ENCODE results near the gene ZNF205. TPM values are rescaled to one million over a fixed set of nuclear protein-coding genes. Genes with fewer than 3 reads are reported as not detected.
A peak's percentile ranks its signal among the peaks of the same experiment; 100 is the strongest.
"Not testable (repeated sequence)": the region's sequence is repeated elsewhere in the genome, so short reads cannot be mapped to it uniquely, and the experiment has no call there.

ZNF205 gene
- total RNA-seq, 2 experiments from 2014 or later, result 0.21 to 0.32 TPM

DNA sequence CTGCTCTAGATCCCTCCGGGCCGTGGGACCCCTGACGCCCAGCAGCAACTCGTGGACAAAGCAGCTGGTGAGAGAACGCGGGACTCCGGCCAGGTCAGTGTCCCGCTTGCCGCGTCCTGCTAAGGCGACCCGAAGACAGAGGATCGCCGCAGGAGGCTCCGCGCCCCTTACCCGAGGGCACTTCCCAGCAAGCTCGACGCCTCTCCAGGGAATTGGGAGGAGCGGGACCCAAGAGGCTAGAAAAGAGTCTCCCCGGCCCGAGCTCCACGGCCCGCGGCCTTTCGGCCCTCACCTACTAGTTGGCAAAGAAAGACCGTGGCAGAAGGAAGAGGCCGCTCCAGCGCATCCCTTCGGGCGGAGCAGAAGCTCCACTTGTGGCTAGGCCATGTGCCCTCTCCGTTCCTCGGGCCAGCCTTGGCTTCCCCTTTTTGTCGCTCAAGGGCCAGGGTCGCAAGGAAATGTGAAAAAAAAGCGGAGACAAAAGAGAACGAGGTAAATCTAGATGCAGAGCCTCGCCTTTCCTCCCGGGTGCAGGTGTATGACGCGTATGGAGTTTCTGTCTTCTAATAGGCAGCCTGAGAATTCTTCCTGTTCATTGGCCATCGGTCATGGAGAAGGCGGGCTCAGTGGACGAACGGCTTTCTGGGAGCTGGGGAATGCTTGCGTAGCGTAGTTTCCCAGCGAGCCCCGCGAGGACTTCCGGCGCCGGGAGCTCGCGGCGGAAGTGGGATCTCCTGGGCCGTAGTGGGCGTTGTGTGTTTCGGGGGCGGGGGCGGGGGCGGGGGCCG is 22.1 kb downstream of the ZNF205 start, which contains the start of gene ZNF213:
Gene ZNF213 (plus strand): TSS at position 692 of the 788 bp plus-strand sequence. CDS start 2,252 bp downstream, outside the sequence.
- intact Hi-C loops (cut with DNase I, micrococcal nuclease), result loop anchor here (1.0 to 2.0 kb wide), 11 partner anchors 10 to 323 kb away; partner anchors contain the start of genes THOC6 (in 1 of the 2) and ZNF263 (in 1 of the 2)
- no peaks in the 10 kb centered on the region for H3K27me3 Mint-ChIP-seq
- peak within 1 kb of the TSS; percentile 98 for H3K4me3 Mint-ChIP-seq
- ATAC-seq (peak; percentile 97), DNase-seq (peak; percentile 96)
- peaks cover 33% of the 10 kb centered on the region for H3K4me1 Mint-ChIP-seq
- ChIA-PET CTCF (interaction anchor here (0.6 to 4.8 kb wide), 23 partner anchors 9 to 267 kb away, joined by 3 to 27 read pairs (median 6); partner anchors contain the start of gene ZNF174), POLR2A (interaction anchor here (0.6 to 2.4 kb wide), 11 partner anchors 10 to 148 kb away, joined by 3 to 16 read pairs (median 3); partner anchors contain the start of genes HCFC1R1 and THOC6)
- no peaks in the 10 kb centered on the region for H3K9me3 Mint-ChIP-seq (ENCODE audit: low read depth)
- peaks cover 9% of the 10 kb centered on the region for H3K36me3 Mint-ChIP-seq (ENCODE audit: low read depth)
- H3K27ac Mint-ChIP-seq, result peak within 1 kb of the TSS; percentile 95

DNA sequence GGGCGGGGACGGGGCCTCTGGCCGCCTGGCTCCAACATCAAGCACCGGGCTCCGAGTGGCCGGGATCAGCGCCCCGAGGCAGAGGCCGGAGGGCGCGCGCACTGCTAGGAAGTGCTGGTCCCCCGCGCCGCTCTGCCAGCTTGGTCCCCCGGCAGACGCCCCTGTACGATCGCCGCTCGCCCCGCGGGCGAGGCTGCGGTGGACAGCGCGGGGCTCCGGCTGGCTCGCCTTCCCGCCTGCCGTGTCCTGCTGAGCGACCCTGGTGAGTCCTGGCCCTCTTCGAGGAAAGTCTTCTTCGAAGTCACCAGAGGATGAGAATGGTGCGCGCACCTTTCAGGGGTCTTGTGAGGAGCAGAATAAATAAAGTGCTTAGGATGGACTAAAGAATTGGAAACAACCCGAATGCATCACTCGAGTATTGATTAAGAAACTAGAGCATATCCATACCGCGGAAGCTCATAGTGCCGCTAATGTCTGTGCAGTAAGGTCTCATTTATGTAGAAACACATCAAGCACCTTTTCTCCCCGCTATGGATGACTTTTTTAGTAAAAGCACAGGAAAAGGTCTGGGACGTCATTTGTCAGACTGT is 22.8 kb downstream of the ZNF205 start:
- H3K27me3 Mint-ChIP-seq, result no peaks in the 10 kb centered on the region
- peak overlapping the region; percentile 98 for H3K4me3 Mint-ChIP-seq
- peak; percentile 40 for ATAC-seq
- POLR2A ChIA-PET, result interaction anchor here (0.6 to 2.4 kb wide), 11 partner anchors 10 to 147 kb away, joined by 3 to 16 read pairs (median 3); partner anchors contain the start of genes HCFC1R1 and THOC6
- intact Hi-C loops (cut with DNase I, micrococcal nuclease), result loop anchor here in 1 of 2 experiments (1.0 to 2.0 kb wide), 3 partner anchors 15 to 147 kb away; partner anchors contain the start of gene THOC6
- H3K9me3 Mint-ChIP-seq (ENCODE audit: low read depth), result no peaks in the 10 kb centered on the region
- H3K36me3 Mint-ChIP-seq (ENCODE audit: low read depth), result peaks cover 5% of the 10 kb centered on the region
- peak overlapping the region; percentile 93 for H3K27ac Mint-ChIP-seq
- CTCF ChIA-PET, result interaction anchor here (0.5 to 4.8 kb wide), 22 partner anchors 8 to 266 kb away, joined by 3 to 27 read pairs (median 6); partner anchors contain the start of gene ZNF174
- no peak for DNase-seq
- peaks cover 26% of the 10 kb centered on the region for H3K4me1 Mint-ChIP-seq

DNA sequence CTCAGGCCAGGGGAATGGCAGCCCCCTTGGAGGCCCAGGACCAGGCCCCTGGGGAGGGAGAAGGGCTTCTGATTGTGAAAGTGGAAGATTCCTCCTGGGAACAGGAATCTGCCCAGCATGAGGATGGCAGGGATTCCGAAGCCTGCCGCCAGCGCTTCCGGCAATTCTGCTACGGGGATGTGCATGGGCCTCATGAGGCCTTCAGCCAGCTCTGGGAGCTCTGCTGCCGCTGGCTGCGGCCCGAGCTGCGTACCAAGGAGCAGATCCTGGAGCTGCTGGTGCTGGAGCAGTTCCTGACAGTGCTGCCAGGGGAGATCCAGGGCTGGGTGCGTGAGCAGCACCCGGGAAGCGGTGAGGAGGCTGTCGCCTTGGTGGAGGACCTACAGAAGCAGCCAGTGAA is 24.9 kb downstream of the ZNF205 start:
- intact Hi-C loops (cut with DNase I, micrococcal nuclease), result no loop called here
- H3K27me3 Mint-ChIP-seq, result no peaks in the 10 kb centered on the region
- H3K4me3 Mint-ChIP-seq, result no peak overlapping the region
- peaks cover 21% of the 10 kb centered on the region for H3K4me1 Mint-ChIP-seq
- no peak overlapping the region for H3K27ac Mint-ChIP-seq
- no peak for ATAC-seq
- H3K9me3 Mint-ChIP-seq (ENCODE audit: low read depth), result no peaks in the 10 kb centered on the region
- no peak for DNase-seq
- POLR2A ChIA-PET, result no interaction called here
- CTCF ChIA-PET, result interaction anchor here (0.7 to 4.8 kb wide), 3 partner anchors 8 to 1303 kb away, joined by 9 to 27 read pairs (median 10); no protein-coding TSS in a partner anchor
- peaks cover 4% of the 10 kb centered on the region for H3K36me3 Mint-ChIP-seq (ENCODE audit: low read depth)

DNA sequence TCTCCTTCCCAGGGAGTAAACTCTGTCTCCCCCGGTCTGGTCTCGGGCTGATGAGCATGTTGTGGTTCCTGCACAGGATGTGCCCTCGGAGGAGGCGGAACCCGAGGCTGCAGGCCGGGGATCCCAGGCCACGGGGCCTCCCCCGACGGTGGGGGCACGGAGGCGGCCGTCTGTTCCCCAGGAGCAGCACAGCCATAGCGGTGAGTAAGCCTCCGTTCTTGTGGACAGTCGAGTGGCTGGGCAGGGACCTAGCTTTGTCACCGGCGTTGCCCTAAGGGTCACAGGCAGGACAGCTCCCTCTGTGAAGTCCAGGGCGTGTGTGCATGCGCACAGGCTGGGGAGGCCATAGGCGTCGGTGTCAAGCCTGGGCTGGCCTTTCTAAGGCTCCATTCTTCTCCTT is 26.0 kb downstream of the ZNF205 start:
- intact Hi-C loops (cut with DNase I, micrococcal nuclease), result no loop called here
- Mint-ChIP-seq H3K36me3 (ENCODE audit: low read depth) (peaks cover 8% of the 10 kb centered on the region), H3K27me3 (no peaks in the 10 kb centered on the region), H3K9me3 (ENCODE audit: low read depth) (no peaks in the 10 kb centered on the region), H3K4me1 (peaks cover 13% of the 10 kb centered on the region), H3K4me3 (no peak overlapping the region), H3K27ac (no peak overlapping the region)
- POLR2A ChIA-PET, result no interaction called here
- CTCF ChIA-PET, result interaction anchor here (1.7 to 4.8 kb wide), 2 partner anchors 9 to 12 kb away, joined by 10 to 27 read pairs; no protein-coding TSS in a partner anchor
- no peak for DNase-seq
- no peak for ATAC-seq

DNA sequence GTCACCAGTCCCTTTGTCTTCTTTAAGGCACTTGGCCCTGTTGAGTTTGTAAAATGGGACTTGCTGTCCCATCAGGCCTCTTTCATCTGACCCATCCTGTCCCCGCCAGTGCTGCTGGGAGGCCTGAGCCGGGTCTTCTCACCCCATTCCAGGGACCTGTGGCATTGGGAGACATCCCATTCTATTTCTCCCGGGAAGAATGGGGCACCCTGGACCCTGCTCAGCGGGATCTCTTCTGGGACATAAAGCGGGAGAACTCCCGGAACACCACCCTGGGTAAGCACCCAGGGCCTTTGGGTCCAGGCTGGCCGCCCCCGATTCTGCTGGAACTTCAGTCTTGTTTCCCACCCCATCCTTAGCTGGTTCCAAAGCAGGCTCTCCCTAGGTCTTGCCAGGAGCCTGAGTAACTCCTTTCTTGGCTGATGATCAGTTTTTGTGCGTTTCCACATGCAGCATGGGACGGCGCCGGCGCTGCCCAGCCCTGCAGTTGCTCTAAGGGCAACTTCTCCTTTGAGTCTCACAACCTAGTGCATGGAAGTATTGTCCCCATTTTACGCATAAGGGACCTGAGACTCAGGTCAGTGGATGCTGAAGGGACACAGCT is 26.5 kb downstream of the ZNF205 start:
- Mint-ChIP-seq H3K9me3 (ENCODE audit: low read depth) (no peaks in the 10 kb centered on the region), H3K27ac (no peak overlapping the region), H3K4me3 (no peak overlapping the region), H3K27me3 (no peaks in the 10 kb centered on the region), H3K4me1 (peaks cover 10% of the 10 kb centered on the region), H3K36me3 (ENCODE audit: low read depth) (peaks cover 8% of the 10 kb centered on the region)
- ChIA-PET POLR2A (no interaction called here), CTCF (interaction anchor here (0.6 kb wide), 1 partner anchor 223 kb away, joined by 3 read pairs; no protein-coding TSS in a partner anchor)
- no peak for DNase-seq
- no peak for ATAC-seq
- intact Hi-C loops (cut with DNase I, micrococcal nuclease), result no loop called here

DNA sequence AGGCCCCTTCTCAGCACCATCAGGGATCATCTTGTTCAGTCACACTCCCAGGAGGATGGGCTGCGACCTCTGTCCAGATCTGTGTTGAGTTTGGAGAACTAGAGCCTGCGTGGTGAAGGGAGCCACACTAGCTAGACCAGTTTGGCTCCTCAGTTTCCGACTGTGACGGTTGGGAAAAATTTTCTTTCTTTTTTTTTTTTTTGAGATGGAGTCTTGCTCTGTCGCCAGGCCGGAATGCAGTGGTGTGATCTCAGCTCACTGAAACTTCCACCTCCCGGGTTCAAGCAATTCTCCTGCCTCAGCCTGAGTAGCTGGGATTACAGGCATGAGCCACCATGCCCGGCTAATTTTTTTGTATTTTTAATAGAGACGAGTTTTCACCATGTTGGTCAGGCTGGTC is 27.2 kb downstream of the ZNF205 start:
- CTCF ChIA-PET, result interaction anchor here (0.6 kb wide), 1 partner anchor 223 kb away, joined by 3 read pairs; no protein-coding TSS in a partner anchor
- intact Hi-C loops (cut with DNase I, micrococcal nuclease); DNase-seq; H3K9me3 Mint-ChIP-seq (ENCODE audit: low read depth); H3K27me3 Mint-ChIP-seq; ATAC-seq; H3K4me1 Mint-ChIP-seq; POLR2A ChIA-PET; H3K27ac Mint-ChIP-seq; H3K4me3 Mint-ChIP-seq; H3K36me3 Mint-ChIP-seq (ENCODE audit: low read depth): not testable (repeated sequence)

DNA sequence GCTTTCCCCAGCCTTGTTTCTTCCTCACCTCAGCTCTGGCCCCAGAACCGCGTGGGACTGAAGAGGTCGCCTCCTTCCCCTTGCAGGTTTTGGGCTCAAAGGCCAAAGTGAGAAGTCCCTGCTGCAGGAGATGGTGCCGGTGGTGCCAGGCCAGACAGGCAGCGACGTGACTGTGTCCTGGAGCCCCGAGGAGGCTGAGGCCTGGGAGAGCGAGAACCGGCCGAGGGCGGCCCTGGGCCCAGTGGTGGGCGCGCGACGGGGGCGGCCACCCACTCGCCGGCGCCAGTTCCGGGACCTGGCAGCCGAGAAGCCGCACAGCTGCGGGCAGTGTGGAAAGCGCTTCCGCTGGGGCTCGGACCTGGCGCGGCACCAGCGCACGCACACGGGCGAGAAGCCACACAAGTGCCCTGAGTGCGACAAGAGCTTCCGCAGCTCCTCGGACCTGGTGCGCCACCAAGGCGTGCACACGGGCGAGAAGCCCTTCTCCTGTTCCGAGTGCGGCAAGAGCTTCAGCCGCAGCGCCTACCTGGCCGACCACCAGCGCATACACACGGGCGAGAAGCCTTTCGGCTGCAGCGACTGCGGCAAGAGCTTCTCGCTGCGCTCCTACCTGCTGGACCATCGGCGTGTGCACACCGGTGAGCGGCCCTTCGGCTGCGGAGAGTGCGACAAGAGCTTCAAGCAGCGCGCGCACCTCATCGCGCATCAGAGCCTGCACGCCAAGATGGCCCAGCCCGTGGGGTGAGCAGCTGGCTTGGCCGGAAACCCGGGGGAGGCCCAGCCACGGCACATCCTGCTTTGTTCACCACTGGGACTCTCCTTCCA is 28.4 kb downstream of the ZNF205 start:
- CTCF ChIA-PET, result interaction anchor here (0.8 to 1.4 kb wide), 3 partner anchors 10 to 20 kb away, joined by 3 to 5 read pairs (median 3); no protein-coding TSS in a partner anchor
- intact Hi-C loops (cut with DNase I, micrococcal nuclease), result no loop called here
- Mint-ChIP-seq H3K4me3 (no peak overlapping the region), H3K9me3 (ENCODE audit: low read depth) (no peaks in the 10 kb centered on the region), H3K36me3 (ENCODE audit: low read depth) (peaks cover 8% of the 10 kb centered on the region), H3K27me3 (no peaks in the 10 kb centered on the region), H3K27ac (no peak overlapping the region), H3K4me1 (peaks cover 4% of the 10 kb centered on the region)
- DNase-seq, result no peak
- ATAC-seq, result no peak
- POLR2A ChIA-PET, result no interaction called here

DNA sequence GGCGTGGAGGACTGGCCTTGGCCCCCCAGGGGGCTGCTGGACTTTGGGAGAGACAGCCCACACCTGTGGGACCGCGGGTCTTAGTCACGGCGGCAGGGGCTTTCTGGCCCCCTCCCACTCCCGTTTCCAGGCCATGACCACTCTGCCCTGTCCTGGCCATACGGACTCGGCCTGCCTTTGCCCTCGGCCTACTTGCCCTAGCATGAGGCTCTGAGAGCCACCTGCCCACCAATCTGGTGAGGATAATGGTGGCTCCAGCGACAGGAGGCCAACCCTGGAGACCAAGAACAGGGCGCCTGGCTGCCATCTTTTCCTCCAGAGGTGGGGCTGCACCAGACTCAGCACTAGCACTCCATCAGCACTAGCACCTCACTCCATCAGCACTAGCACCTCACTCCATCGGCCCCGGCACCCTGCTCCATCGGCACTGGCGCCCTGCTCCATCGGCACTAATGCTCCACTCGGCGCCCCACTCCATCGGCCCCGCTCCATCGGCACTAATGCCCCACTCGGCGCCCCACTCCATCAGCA is 29.5 kb downstream of the ZNF205 start:
- CTCF ChIA-PET, result interaction anchor here (1.4 to 2.4 kb wide), 2 partner anchors 12 kb away, joined by 5 to 9 read pairs; no protein-coding TSS in a partner anchor
- POLR2A ChIA-PET, result no interaction called here
- Mint-ChIP-seq H3K27me3 (no peaks in the 10 kb centered on the region), H3K4me3 (no peak overlapping the region), H3K36me3 (ENCODE audit: low read depth) (peaks cover 8% of the 10 kb centered on the region), H3K9me3 (ENCODE audit: low read depth) (no peaks in the 10 kb centered on the region), H3K4me1 (no peaks in the 10 kb centered on the region), H3K27ac (no peak overlapping the region)
- DNase-seq (no peak), ATAC-seq (no peak)
- intact Hi-C loops (cut with DNase I, micrococcal nuclease), result no loop called here

DNA sequence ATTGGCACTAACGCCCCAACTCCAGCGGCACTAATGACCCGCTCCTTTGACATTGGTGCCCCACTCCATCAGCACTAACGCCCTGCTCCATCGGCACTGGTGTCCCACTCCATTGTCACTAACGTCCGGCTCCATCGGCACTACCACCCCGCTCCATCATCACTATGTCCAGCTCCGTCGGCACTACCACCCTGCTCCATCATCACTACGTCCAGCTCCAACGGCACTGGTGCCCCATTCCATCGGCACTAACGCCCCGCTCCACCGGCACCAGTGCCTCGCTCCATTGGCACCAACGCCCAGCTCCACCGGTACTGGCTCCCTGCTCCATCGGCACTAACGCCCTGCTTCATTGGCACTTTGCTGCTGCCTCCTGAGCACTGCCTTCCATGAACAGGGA is 29.9 kb downstream of the ZNF205 start:
- no peaks in the 10 kb centered on the region for H3K9me3 Mint-ChIP-seq (ENCODE audit: low read depth)
- peaks cover 8% of the 10 kb centered on the region for H3K36me3 Mint-ChIP-seq (ENCODE audit: low read depth)
- DNase-seq (no peak), ATAC-seq (no peak)
- H3K4me3 Mint-ChIP-seq, result no peak overlapping the region
- H3K4me1 Mint-ChIP-seq, result no peaks in the 10 kb centered on the region
- H3K27me3 Mint-ChIP-seq, result no peaks in the 10 kb centered on the region
- intact Hi-C loops (cut with DNase I, micrococcal nuclease), result no loop called here
- ChIA-PET CTCF (interaction anchor here (2.4 kb wide), 1 partner anchor 13 kb away, joined by 9 read pairs; no protein-coding TSS in a partner anchor), POLR2A (no interaction called here)
- H3K27ac Mint-ChIP-seq, result no peak overlapping the region

DNA sequence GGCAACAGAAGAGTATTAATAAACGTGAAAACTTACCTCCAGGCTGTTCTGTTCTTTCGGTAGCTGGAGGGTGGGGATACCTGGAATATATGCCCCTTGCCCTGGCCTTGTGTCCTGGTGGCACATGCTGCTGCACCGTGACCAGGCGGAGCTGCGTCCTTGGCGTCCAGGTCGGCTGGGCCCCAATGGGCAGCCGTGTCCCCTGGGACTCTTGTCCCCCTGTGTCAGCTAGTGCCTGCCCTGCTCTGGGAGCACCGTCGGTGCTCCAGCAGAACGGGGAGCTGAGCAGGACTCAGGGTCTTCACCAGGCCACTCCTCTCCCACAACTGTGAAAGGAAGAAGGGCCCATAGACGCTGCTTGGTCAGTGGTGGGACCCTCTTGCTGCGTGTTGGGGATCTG is 30.4 kb downstream of the ZNF205 start:
- ChIA-PET POLR2A (no interaction called here), CTCF (interaction anchor here (1.0 to 2.4 kb wide), 3 partner anchors 8 to 114 kb away, joined by 3 to 9 read pairs (median 5); partner anchors contain the start of gene ZNF213)
- intact Hi-C loops (cut with DNase I, micrococcal nuclease), result no loop called here
- ATAC-seq (no peak), DNase-seq (no peak)
- no peak overlapping the region for H3K27ac Mint-ChIP-seq
- no peaks in the 10 kb centered on the region for H3K9me3 Mint-ChIP-seq (ENCODE audit: low read depth)
- no peaks in the 10 kb centered on the region for H3K27me3 Mint-ChIP-seq
- no peak overlapping the region for H3K4me3 Mint-ChIP-seq
- peaks cover 8% of the 10 kb centered on the region for H3K36me3 Mint-ChIP-seq (ENCODE audit: low read depth)
- no peaks in the 10 kb centered on the region for H3K4me1 Mint-ChIP-seq

Measured in activated CD4-positive, alpha-beta T cell treated with anti-CD3 and anti-CD28 coated beads for 36 hours (primary cell).